Osteocyte (in vitro differentiated cells): ENCODE results near the gene SLC22A23. TPM values are rescaled to one million over a fixed set of nuclear protein-coding genes. Genes with fewer than 3 reads are reported as not detected.

ENCODE experiments used
- DNase-seq: peaks from one replicate; pipeline ENCODE4 v3.0.0; 2021; ENCODE audit warnings: mixed read lengths; ENCODE audit not compliant: unreplicated experiment; ENCODE audit errors: extremely low spot score
- H3K27ac Mint-ChIP-seq: one replicate; pipeline ENCODE4 v1.8.0; 2021; ENCODE audit warnings: mild to moderate bottlenecking, mixed read lengths; ENCODE audit not compliant: unreplicated experiment
- H3K27me3 Mint-ChIP-seq: one replicate; pipeline ENCODE4 v1.8.0; 2021; ENCODE audit warnings: mixed read lengths; ENCODE audit not compliant: unreplicated experiment
- H3K36me3 Mint-ChIP-seq: one replicate; pipeline ENCODE4 v1.8.0; 2021; ENCODE audit warnings: mixed read lengths; ENCODE audit not compliant: unreplicated experiment
- H3K4me1 Mint-ChIP-seq: one replicate; pipeline ENCODE4 v1.8.0; 2021; ENCODE audit warnings: mixed read lengths; ENCODE audit not compliant: unreplicated experiment
- H3K4me3 Mint-ChIP-seq: one replicate; pipeline ENCODE4 v1.8.0; 2021; ENCODE audit warnings: mild to moderate bottlenecking, moderate library complexity, mixed read lengths; ENCODE audit not compliant: unreplicated experiment
- H3K9me3 Mint-ChIP-seq: one replicate; pipeline ENCODE4 v1.8.0; 2021; ENCODE audit warnings: mixed read lengths; ENCODE audit not compliant: unreplicated experiment
- total RNA-seq: library from RNA; stranded (reverse); gene quantifications from 2 replicates; pipeline ENCODE4 v1.2.1, GENCODE V29; 2021
- TF ChIP-seq, protein P1 (sequence below): fragments of 200-600 bp; sonication (generic); IDR thresholded peaks from 2 replicates; pipeline ENCODE4 v1.5.0; 2021; ENCODE audit warnings: antibody characterized with exemption, mild to moderate bottlenecking, moderate library complexity

The SLC22A23 gene
- total RNA-seq, 1 donor from 2014 or later: 10.4 TPM

DNA sequence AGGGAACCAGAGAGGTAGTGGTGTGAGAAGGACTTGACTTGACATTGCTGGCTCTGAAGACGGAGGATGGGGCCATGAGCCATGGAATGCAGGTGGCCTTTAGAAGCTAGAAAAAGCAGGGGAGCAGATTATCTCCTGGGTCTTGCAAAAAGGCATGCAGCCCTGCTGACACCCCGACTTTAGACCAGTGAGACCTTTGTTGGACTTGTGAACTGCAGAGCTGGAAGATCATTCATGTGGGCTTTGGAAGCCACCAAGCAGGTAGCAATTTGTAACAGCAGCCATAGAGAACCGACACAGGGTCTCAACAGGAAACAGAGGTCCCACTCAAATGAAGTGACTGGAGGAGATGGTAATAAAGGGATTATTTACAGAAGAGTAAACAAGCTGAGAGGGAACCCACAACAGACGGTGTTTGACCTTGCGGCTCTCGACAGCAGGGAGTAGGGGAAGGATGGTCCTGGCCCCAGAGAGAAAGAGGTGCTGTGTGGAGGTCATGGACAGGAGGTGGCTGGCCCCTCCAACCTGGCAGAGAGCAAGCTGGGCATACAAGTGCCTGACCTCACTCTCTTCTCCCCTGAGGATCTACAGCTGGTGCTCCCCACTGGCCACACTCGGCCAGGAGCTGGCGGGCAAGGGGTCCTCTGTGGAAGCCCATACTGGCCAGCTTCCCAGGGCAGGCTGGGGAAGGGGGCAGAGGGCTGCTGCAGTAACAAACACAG is 43.9 kb downstream of the SLC22A23 start:
- H3K27ac Mint-ChIP-seq: no peak overlapping the region
- H3K4me3 Mint-ChIP-seq: no peak overlapping the region
- no peaks in the 10 kb centered on the region for H3K27me3 Mint-ChIP-seq
- DNase-seq: no peak
- H3K36me3 Mint-ChIP-seq: peaks cover 9% of the 10 kb centered on the region
- H3K4me1 Mint-ChIP-seq: peaks cover 15% of the 10 kb centered on the region
- H3K9me3 Mint-ChIP-seq: peaks cover 4% of the 10 kb centered on the region
- TF ChIP-seq, protein P1, sequence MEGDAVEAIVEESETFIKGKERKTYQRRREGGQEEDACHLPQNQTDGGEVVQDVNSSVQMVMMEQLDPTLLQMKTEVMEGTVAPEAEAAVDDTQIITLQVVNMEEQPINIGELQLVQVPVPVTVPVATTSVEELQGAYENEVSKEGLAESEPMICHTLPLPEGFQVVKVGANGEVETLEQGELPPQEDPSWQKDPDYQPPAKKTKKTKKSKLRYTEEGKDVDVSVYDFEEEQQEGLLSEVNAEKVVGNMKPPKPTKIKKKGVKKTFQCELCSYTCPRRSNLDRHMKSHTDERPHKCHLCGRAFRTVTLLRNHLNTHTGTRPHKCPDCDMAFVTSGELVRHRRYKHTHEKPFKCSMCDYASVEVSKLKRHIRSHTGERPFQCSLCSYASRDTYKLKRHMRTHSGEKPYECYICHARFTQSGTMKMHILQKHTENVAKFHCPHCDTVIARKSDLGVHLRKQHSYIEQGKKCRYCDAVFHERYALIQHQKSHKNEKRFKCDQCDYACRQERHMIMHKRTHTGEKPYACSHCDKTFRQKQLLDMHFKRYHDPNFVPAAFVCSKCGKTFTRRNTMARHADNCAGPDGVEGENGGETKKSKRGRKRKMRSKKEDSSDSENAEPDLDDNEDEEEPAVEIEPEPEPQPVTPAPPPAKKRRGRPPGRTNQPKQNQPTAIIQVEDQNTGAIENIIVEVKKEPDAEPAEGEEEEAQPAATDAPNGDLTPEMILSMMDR: no peak

DNA sequence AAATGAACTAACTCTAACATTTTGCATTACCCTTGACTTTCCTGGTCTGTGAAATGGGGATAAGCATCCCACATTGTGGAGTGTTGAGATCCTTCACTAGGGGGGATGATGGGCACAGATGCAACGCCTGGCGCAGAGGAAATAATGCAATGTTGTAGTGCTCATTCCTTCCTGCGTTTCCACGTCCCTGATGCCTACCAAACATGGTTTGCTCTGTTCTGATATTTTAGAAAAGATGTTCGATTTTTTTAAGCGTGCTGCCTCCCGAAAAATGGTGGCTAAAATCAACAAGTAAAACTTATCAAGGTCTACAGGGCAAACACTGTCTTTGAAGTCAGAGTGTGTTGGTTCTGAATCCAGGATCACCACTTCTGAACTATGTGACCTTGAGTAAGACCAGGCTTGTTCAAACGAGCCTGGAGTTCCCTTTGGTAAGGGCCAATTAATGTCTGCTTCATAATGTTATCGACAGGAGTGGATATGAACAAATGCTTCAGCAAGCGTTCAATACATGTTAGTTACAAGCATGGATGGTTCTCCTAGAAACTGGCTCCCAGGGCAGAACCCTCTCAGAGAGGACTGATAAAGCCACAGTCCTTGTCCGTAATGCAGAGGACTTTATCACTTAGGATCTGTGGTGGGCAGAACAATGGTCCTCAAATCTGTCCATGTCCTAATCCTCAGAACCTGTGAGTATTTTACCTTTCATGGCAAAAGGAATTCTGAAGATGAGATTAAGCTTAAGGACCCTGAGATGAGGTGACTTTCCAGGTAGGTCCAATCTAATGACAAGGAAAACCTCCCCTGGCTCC is 44.7 kb downstream of the SLC22A23 start:
- peaks cover 4% of the 10 kb centered on the region for H3K9me3 Mint-ChIP-seq

DNA sequence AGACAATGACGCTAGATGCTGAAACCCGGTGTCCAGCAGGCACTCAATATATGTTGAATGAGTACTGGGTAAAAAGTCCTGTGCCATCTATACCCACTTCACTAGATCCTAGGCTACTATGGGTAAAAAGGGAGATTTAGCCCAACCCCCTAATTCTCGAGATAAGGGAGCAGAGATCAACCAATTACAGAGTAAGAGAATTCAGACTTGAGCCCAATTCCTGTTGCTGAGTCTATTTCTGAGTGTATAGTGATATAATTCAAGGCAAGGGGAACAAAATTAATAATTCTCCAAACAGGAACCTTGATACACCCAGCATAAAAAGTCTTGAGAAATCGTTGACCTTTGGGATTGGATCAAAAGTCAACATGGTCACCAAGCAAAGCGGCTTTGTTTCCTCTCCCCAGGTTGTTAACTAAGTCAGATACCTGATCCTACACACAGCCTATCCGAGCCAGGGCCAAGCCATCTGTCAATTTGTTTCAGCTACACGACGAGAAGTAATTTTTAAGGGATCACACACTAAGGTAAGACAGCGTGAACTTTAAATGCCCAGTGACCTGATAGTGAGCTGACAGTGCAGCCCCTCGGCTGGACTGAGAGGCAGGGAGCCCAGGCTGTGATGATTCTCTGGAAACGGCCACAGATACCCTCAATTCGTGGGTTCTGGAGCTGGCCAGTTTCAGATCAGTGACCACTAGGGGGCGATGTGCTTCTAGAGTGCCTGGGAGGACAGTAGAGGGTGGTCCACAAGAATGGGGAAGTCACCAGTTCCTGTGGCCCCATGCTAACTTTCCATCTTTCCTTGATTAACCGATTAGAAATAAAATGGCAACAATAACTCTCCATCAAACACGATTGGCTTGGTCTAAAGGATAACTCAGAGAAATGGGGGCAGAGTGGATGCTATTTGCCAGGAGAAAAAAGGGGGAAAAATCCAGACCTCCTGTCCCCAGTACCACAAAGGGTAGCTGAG is 46.2 kb downstream of the SLC22A23 start:
- DNase-seq: no peak

More for the DNA sequence above, 44.7 kb downstream of the SLC22A23 start:
- Mint-ChIP-seq H3K27me3 (no peaks in the 10 kb centered on the region), H3K4me3 (no peak overlapping the region), H3K4me1 (peaks cover 15% of the 10 kb centered on the region), H3K27ac (no peak overlapping the region), H3K36me3 (peaks cover 14% of the 10 kb centered on the region)
- TF ChIP-seq, protein P1: no peak
- no peak for DNase-seq

DNA sequence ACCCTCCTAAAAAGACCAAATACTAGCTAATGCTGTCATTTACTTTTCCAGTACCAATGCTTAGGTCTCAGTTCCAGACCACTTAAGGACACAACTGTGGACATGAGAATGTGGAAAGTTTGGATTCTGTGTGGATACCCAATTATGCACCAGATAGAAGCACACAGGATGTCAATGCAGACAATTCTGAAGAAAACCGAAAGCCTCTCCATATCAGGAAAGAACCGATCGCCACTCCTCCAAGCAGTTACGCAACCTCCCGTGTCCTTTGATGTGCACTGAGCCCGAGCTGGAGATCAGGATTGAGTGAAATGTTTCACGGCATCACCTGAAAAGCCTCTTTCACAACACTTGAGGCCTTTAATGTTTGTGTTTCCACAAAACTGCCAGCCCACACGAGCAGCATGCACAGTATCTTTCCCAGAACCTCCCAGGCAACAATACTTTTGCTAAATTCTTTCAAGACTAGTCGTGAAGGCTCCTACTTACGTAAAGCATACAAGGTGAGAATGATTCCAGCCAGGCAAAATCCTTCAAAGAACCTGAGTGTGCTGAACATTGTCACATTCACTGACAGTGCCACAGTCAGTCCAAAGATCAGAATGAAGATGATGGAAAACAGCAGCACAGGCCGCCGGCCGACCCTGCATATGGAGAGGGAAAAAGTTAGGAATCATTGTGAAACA is 47.0 kb downstream of the SLC22A23 start:
- H3K27me3 Mint-ChIP-seq: no peaks in the 10 kb centered on the region

More for the DNA sequence above, 46.2 kb downstream of the SLC22A23 start:
- peaks cover 20% of the 10 kb centered on the region for H3K4me1 Mint-ChIP-seq
- H3K9me3 Mint-ChIP-seq: peaks cover 4% of the 10 kb centered on the region
- H3K36me3 Mint-ChIP-seq: peaks cover 14% of the 10 kb centered on the region
- no peaks in the 10 kb centered on the region for H3K27me3 Mint-ChIP-seq
- TF ChIP-seq, protein P1: peak; percentile 77
- no peak overlapping the region for H3K4me3 Mint-ChIP-seq
- H3K27ac Mint-ChIP-seq: no peak overlapping the region

More for the DNA sequence above, 47.0 kb downstream of the SLC22A23 start:
- no peak overlapping the region for H3K27ac Mint-ChIP-seq
- TF ChIP-seq, protein P1: no peak
- peaks cover 4% of the 10 kb centered on the region for H3K9me3 Mint-ChIP-seq
- no peak overlapping the region for H3K4me3 Mint-ChIP-seq
- peaks cover 14% of the 10 kb centered on the region for H3K36me3 Mint-ChIP-seq
- H3K4me1 Mint-ChIP-seq: peaks cover 18% of the 10 kb centered on the region
- no peak for DNase-seq
